Gastrocnemius medialis (tissue), 4 donors: ENCODE measurements around the gene CHAC2. TPM values are rescaled to one million over a fixed set of nuclear protein-coding genes. Genes with fewer than 3 reads are reported as not detected.

ENCODE experiments used
- ATAC-seq, 2 donors: fragments of 150-250 bp; one replicate each; pipeline ENCODE4 v1.9.1; 2016
- DNase-seq, 2 donors: peaks; one replicate each; pipeline ENCODE4 v3.0.0-alpha.2; 2019
- H3K27ac ChIP-seq, 4 donors: fragments of 200-600 bp; sonication (generic); 1 replicate in 1 of 4; 2 replicates in 3 of 4; pipeline ENCODE4 v1.5.1; 2016 to 2018; ENCODE audit warnings: mild to moderate bottlenecking in 2 of 4, moderate library complexity in 1 of 4
- H3K27me3 ChIP-seq, 3 donors: fragments of 200-600 bp; sonication (generic) in 2 of 3; 1 replicate in 1 of 3; 2 replicates in 2 of 3; pipeline versions ENCODE4 v1.5.1 to v1.6.0; 2016 to 2019; ENCODE audit warnings: mild to moderate bottlenecking in 1 of 3, moderate library complexity in 1 of 3
- H3K36me3 ChIP-seq, 2 donors: fragments of 200-600 bp; sonication (generic) in 1 of 2; one replicate each; pipeline ENCODE4 v1.5.1; 2017 to 2018
- H3K4me1 ChIP-seq, 2 donors: fragments of 200-600 bp; sonication (generic) in 1 of 2; one replicate each; pipeline ENCODE4 v1.5.1; 2016 to 2017; ENCODE audit warnings: mild to moderate bottlenecking in 2 of 2
- H3K4me3 ChIP-seq, 4 donors: fragments of 200-600 bp; sonication (generic) in 3 of 4; 1 replicate in 1 of 4; 2 replicates in 3 of 4; pipeline ENCODE4 v1.5.1; 2016 to 2019; ENCODE audit warnings: mild to moderate bottlenecking in 2 of 4
- H3K9me3 ChIP-seq, 3 donors: fragments of 200-600 bp; sonication (generic) in 2 of 3; 1 replicate in 1 of 3; 2 replicates in 2 of 3; pipeline ENCODE4 v1.5.1; 2016 to 2019
- CTCF ChIP-seq, 5 experiments: fragments of 450-650 bp in 3 of 5; fragments of 200-600 bp in 2 of 5; sonication (generic) in 2 of 5; IDR thresholded peaks in 4 of 5; conservative IDR thresholded peaks in 1 of 5; 1 replicate in 4 of 5; 2 replicates in 1 of 5; pipeline ENCODE4 v1.5.1; 2016 to 2019; ENCODE audit warnings: antibody characterized with exemption in 5 of 5, mild to moderate bottlenecking in 3 of 5, moderate library complexity in 3 of 5
- POLR2A ChIP-seq, 2 donors: fragments of 450-650 bp; IDR thresholded peaks; one replicate each; pipeline ENCODE4 v1.6.1; 2017; ENCODE audit warnings: antibody characterized with exemption in 2 of 2, mild to moderate bottlenecking in 2 of 2, moderate library complexity in 2 of 2
- in situ Hi-C, 4 donors: fragments of 200-750 bp; cut with MboI; loops; one replicate each; pipeline versions ENCODE4 v1.15.0 to v1.8.0; 2017; ENCODE audit warnings: low sequenced_read_pairs in 4 of 4
- intact Hi-C: fragments of 100-400 bp; cut with DNase I; formaldehyde crosslinking; loops from one replicate; pipeline ENCODE4 v1.15.1; 2023; ENCODE audit warnings: low total_unique reads
- total RNA-seq, 4 donors: library from RNA; depleted of rRNA; stranded (reverse); fragments of >200 nt; gene quantifications; one replicate each; pipeline versions ENCODE4 v1.1.0 to v1.2.3, GENCODE V29; 2016

The CHAC2 gene
- total RNA-seq, 4 donors from 2014 or later: 3.7 to 10.3 (median 6.0) TPM

GRCh38 chr2:53780056-53780455, 12.5 kb downstream of the CHAC2 start:
- peaks cover 7 to 15% of the 10 kb centered on the region in 2 donors for H3K4me1 ChIP-seq
- in situ Hi-C loops: no loop called here
- no peaks in the 10 kb centered on the region for H3K9me3 ChIP-seq
- ATAC-seq (no peak), DNase-seq (no peak)
- H3K36me3 ChIP-seq: peaks cover 0 to 10% of the 10 kb centered on the region in 2 donors
- intact Hi-C loops: no loop called here
- H3K27ac ChIP-seq: no peak overlapping the region
- TF ChIP-seq CTCF (IDR thresholded peaks at IDR 0.05 in 4 of 5, conservative IDR thresholded peaks at IDR 0.05 in 1 of 5) (no peak), POLR2A (IDR thresholded peaks at IDR 0.05) (no peak)
- H3K4me3 ChIP-seq: no peak overlapping the region
- no peaks in the 10 kb centered on the region for H3K27me3 ChIP-seq

- Histone ChIP-seq H3K4me3 (no peak overlapping the region), H3K9me3 (no peaks in the 10 kb centered on the region), H3K27me3 (no peaks in the 10 kb centered on the region), H3K36me3 (peaks cover 0 to 4% of the 10 kb centered on the region in 2 donors), H3K4me1 (peaks cover 17 to 29% of the 10 kb centered on the region in 2 donors), H3K27ac (no peak overlapping the region)
- no peak for TF ChIP-seq CTCF (IDR thresholded peaks at IDR 0.05 in 4 of 5, conservative IDR thresholded peaks at IDR 0.05 in 1 of 5)
- TF ChIP-seq POLR2A (IDR thresholded peaks at IDR 0.05): no peak
- no peak for DNase-seq
- intact Hi-C loops (no loop called here), in situ Hi-C loops (no loop called here)
- ATAC-seq: no peak
Measured at GRCh38 chr2:53782676-53783075, 15.1 kb downstream of the CHAC2 start.

GRCh38 chr2:53784436-53784835, 16.8 kb downstream of the CHAC2 start:
- DNase-seq: no peak
- TF ChIP-seq CTCF (IDR thresholded peaks at IDR 0.05 in 4 of 5, conservative IDR thresholded peaks at IDR 0.05 in 1 of 5) (no peak), POLR2A (IDR thresholded peaks at IDR 0.05) (no peak)
- in situ Hi-C loops: no loop called here
- Histone ChIP-seq H3K27ac (no peak overlapping the region), H3K4me3 (no peak overlapping the region), H3K36me3 (peaks cover 0 to 4% of the 10 kb centered on the region in 2 donors), H3K9me3 (no peaks in the 10 kb centered on the region), H3K4me1 (peaks cover 31 to 40% of the 10 kb centered on the region in 2 donors), H3K27me3 (no peaks in the 10 kb centered on the region)
- intact Hi-C loops: no loop called here
- ATAC-seq: no peak

- ATAC-seq (no peak), DNase-seq (no peak)
- Histone ChIP-seq H3K27ac (no peak overlapping the region), H3K4me1 (peaks cover 31 to 40% of the 10 kb centered on the region in 2 donors), H3K36me3 (no peaks in the 10 kb centered on the region), H3K9me3 (no peaks in the 10 kb centered on the region), H3K4me3 (peak overlapping the region; percentile 90 to 97 (median 92)), H3K27me3 (no peaks in the 10 kb centered on the region)
- in situ Hi-C loops (no loop called here), intact Hi-C loops (loop anchor here (5.0 kb wide), 1 partner anchor 187 kb away; the partner anchor contains the start of gene PSME4)
- TF ChIP-seq CTCF (IDR thresholded peaks at IDR 0.05 in 4 of 5, conservative IDR thresholded peaks at IDR 0.05 in 1 of 5) (no peak), POLR2A (IDR thresholded peaks at IDR 0.05) (no peak)
Measured at GRCh38 chr2:53785366-53785765, 17.8 kb downstream of the CHAC2 start.

GRCh38 chr2:53786352-53786704, 18.7 kb downstream of the CHAC2 start:
- H3K4me3 ChIP-seq: peak overlapping the region; percentile 90 to 97 (median 92)
- in situ Hi-C loops (no loop called here), intact Hi-C loops (loop anchor here (1.0 to 5.0 kb wide), 2 partner anchors 19 to 186 kb away; partner anchors contain the start of genes CHAC2 and PSME4)
- no peaks in the 10 kb centered on the region for H3K36me3 ChIP-seq
- no peaks in the 10 kb centered on the region for H3K9me3 ChIP-seq
- ATAC-seq (peak; percentile 47 to 56), DNase-seq (peak; percentile 12 to 35)
- peaks cover 31 to 40% of the 10 kb centered on the region in 2 donors for H3K4me1 ChIP-seq
- TF ChIP-seq POLR2A (IDR thresholded peaks at IDR 0.05) (no peak), CTCF (IDR thresholded peaks at IDR 0.05 in 4 of 5, conservative IDR thresholded peaks at IDR 0.05 in 1 of 5) (no peak)
- no peaks in the 10 kb centered on the region for H3K27me3 ChIP-seq
- peak overlapping the region; percentile 83 to 91 (median 85) for H3K27ac ChIP-seq
